GM18505 (cell line): ENCODE data around the gene TMEM141.
"Not testable (repeated sequence)": the region's sequence is repeated elsewhere in the genome, so short reads cannot be mapped to it uniquely, and the experiment has no call there.

Experiments used
- ATAC-seq: cut with Tn5 transposase; IDR thresholded peaks from one replicate; pipeline ENCODE4 v1.9.1; 2021; ENCODE audit not compliant: unreplicated experiment
- POLR2A ChIP-seq: IDR thresholded peaks from 4 replicates; pipeline ENCODE4 v1.6.1; 2011; ENCODE audit warnings: borderline replicate concordance; ENCODE audit not compliant: insufficient read depth, insufficient read length; ENCODE audit errors: extremely low read depth

TMEM141 gene

DNA sequence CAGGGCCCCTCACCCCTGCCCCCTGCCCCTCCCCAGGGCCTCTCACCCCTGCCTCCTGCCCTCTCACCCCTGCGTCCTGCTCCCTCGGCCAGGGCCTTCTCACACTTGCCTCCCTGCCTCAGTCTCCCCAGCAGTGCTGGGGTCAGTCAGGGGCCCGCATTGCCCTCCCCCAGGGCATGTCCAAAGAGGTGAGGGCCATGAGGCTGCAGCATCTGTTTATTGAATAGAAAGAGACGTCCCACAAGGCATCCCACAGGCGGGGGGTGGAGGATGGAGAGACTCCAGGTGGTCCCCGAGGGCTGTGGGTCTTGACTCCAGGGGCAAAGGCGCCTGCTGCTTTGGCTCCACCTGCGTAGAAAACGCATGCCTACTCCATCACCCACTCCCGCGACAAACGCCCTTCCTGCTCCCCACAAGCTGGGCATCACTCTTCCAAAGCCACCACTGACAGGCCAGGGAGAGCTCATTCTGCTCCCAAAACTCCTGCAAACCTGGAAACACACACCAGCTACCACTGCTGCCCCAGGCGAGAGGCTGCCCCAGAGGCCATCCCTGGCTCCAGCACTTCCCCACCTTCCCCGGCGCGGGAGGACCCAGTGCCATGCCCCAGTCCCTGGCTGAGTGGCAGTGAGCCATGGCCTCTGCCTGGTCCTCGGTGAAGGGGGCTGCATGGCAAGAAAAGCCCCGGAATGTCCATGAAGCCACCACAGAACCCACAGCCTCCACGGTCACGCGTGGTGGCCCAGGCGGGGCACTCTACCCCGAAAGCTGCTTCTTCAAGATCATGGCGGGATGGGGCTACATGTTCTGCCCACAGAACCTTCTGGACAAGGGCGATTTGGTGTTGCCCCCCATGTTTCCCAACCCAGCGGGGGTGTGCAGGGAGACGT lies 31.5 kb upstream of the TMEM141 start:
- no peak for ATAC-seq
- no peak for TF ChIP-seq POLR2A

DNA sequence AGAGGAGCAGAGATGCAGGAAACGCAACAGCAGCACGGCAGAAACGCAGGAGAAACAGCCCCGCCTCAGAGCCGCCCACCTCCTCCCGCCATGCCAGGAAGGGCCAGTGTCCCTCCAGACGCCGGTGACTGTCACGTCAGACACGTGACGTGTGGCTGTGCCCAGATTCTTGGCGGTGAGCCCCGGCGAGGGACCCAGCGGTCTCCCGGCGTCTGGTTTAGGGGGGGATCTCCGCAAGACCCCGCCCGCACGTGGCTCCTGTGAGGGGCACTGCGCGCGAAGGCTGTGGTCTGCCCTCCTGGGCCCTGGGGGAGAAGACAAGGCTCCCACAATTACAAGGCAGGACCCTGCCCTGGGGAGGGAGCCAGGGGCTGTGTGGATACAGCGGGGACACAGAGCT lies 30.7 kb upstream of the TMEM141 start:
- ATAC-seq: no peak
- TF ChIP-seq POLR2A: no peak

DNA sequence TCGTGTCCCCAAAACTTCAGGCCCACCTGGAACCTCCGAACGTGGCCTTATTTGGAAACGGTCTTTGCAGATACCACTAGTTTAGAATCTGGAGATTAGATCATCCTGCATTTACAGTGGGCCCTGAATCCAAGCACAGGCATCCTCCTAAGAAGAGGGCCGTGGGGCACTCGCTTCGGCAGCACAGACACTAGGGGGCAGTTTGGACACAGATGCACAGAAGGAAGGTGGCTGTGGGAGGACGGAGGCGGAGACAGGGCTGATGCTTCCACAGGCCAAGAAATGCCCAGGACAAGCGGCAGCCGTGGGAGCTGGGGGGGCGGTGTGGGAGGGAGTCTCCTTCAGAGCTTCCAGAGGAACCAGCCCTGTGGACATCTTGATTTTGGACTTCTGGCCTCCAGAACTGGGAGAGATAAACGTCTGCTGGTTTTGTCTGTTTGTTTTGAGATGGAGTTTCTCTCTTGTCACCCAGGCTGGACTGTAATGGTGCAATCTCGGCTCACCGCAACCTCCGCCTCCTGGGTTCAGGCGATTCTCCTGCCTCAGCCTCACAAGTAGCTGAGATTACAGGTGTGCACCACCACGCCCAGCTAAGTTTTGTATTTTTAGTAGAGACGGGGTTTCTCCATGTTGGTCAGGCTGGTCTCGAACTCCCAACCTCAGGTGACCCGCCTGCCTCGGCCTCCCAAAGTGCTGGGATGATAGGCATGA lies 30.2 kb upstream of the TMEM141 start:
- not testable (repeated sequence) for ATAC-seq

DNA sequence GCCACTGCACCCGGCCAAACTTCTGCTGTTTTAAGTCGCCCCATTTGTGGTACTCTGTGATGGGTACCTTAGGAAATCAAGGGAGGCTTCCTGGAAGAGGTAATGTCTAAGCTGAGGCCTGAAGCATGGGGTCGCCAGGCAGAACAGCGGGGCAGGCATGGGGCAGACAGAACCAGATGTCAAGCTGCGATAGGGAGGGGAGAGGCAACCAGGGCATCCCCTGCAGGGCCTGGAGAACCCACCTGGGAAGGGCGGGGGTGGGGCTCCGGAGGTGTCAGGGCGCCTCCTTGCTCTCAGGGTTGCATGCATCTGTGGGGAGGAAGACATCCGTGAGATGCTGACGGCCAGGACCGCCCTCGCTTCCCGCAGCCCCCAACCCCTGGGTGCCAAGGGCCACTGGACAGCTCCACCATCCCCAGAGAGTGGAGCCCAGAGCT lies 29.6 kb upstream of the TMEM141 start:
- no peak for ATAC-seq
- no peak for TF ChIP-seq POLR2A

- ATAC-seq: no peak
- TF ChIP-seq POLR2A: no peak
Observed at GRCh38 chr9:136762221-136762691, 28.9 kb upstream of the TMEM141 start.

DNA sequence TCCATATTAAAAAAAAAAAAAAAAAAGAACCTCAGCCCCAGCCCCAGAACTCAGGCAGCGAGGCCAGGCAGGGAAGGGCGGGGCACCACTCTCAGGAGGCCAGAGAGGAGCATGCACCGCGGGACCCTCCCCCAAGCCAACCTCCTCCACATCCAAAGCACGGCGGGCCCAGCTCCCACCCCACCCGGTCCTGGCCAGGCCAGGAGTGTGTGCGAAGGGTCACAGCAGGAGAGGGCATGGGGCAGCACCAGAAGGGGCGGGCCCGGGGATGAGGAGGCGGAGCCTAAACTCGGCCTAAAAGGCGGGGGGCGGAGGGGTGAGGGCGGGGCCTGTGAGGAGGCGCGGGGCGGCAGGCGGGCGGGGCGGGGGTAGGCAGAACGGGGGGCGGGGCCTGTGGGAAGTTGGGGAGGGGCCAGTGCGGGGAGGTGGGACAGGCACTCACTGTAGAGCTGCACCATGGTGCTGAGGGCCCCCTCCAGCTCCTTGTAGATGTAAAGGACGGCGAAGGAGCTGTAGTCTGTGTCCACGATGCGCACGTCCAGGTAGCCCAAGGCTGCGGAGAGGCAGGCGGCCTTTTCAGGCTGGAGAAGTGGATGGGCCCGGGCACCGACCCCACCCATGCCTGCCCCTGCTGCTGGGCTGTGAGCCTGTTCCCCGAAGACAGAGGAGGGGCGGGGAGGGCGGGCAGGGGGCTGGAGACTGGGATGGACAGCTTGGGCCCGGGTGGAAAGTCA lies 28.1 kb upstream of the TMEM141 start:
- no peak for TF ChIP-seq POLR2A
- no peak for ATAC-seq

GRCh38 chr9:136763649-136764035 lies 27.5 kb upstream of the TMEM141 start:
- no peak for TF ChIP-seq POLR2A
- ATAC-seq: no peak

DNA sequence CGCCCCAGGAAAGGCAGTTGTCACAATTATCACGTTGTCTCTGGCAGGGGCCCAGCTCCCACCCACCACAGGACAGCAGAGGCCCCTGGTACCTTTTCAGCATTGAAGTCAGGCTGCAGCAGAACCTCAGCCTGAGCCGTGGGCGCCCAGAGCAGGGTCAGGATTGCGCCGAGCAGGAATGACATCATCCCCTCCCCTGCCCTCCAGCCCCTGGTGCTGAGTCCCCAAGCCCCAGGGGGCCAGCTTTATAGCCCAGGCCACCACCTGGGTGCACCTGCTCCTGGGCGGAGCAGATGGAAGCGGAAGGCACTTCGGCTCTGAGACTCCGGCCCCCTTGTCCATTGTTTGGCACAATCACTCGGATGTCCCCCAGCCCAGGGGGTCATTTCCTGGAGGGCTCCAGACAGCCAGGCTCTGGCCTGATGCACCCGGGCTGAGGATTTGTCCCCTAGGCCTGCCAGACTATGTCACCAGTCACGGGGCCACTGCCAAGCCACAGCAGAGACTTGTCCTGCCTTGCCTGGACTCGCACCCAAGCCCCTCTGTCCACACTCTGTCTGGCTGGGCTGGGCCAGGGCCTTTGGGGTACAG lies 26.7 kb upstream of the TMEM141 start, which contains the start of gene LCN15:
TSS of gene LCN15 (minus strand) at position 218 of the 591 bp plus-strand sequence. CDS start at position 188, 30 bp downstream.
- ATAC-seq: no peak
- no peak for TF ChIP-seq POLR2A

- ATAC-seq: no peak
Observed at GRCh38 chr9:136765041-136765440, 26.1 kb upstream of the TMEM141 start.

GRCh38 chr9:136765745-136766409 lies 25.3 kb upstream of the TMEM141 start:
- ATAC-seq: not testable (repeated sequence)

More at GRCh38 chr9:136765041-136765440, 26.1 kb upstream of the TMEM141 start:
- TF ChIP-seq POLR2A: no peak

- not testable (repeated sequence) for ATAC-seq
Observed at GRCh38 chr9:136766410-136767120, 24.6 kb upstream of the TMEM141 start.

DNA sequence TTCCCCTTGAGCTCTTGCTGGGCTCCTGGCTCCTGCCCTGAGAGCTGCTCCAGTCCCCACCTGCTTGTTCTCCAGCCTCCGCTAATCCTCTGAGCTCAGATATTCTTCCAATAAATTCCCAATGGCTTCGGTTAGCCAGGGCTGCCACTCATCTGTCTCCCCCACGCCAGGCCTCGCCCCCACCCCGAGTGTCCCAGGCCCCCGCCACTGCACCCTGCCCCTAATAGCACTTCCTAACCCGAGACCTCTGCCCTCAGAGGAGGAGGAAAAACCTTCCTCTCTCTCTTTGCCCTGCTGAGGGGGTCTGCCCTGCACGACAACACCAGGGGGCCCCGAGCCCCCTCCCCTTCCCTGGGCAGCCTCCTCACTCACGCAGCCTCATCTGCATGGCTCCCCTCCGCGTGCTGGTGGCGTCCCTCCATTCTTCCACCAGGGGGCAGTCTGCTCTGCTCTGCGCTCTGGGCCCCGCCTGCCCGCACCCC lies 21.4 kb upstream of the TMEM141 start:
- no peak for ATAC-seq
- no peak for TF ChIP-seq POLR2A
